H1 (cell line): ENCODE results near the gene FBXO46. TPM values are rescaled to one million over a fixed set of nuclear protein-coding genes. Genes with fewer than 3 reads are reported as not detected.

Source experiments
- CTCF ChIA-PET: fragments of 300-600 bp; sonication (Branson Sonifier 250); formaldehyde crosslinking; loops from one replicate; lab custom pipeline; 2021; ENCODE audit not compliant: partially characterized antibody; lab: Charles Lee
- POLR2A ChIA-PET: fragments of 300-600 bp; sonication (Branson Sonifier 250); formaldehyde crosslinking; loops from one replicate; lab custom pipeline; 2021; ENCODE audit warnings: inconsistent platforms; ENCODE audit not compliant: partially characterized antibody; lab: Charles Lee
- DNase-seq, 2 experiments: peaks; one replicate each; pipeline versions ENCODE4 v3.0.0 to v3.0.0-alpha.2; 2010 to 2022; ENCODE audit warnings: low spot score in 2 of 2, low read depth in 1 of 2, mixed read lengths in 1 of 2
- FAIRE-seq: peaks from 2 replicates; lab custom pipeline; 2011; peaks lifted over from hg19 to GRCh38; lab: Jason Lieb, UNC
- H2AFZ ChIP-seq: 2 replicates; pipeline ENCODE4 v1.8.1; 2012; ENCODE audit warnings: low read length, inconsistent platforms
- H2AK5ac ChIP-seq: 2 replicates; pipeline ENCODE4 v1.6.1; 2013; ENCODE audit warnings: low read depth, low read length
- H2BK120ac ChIP-seq: replicated peaks from 2 replicates; pipeline ENCODE3; 2013; ENCODE audit warnings: low read depth, low read length, inconsistent platforms
- H2BK12ac ChIP-seq: 2 replicates; pipeline ENCODE4 v1.6.1; 2013; ENCODE audit warnings: low read depth, low read length
- H2BK15ac ChIP-seq: 2 replicates; pipeline ENCODE4 v1.6.1; 2013; ENCODE audit warnings: low read length
- H2BK20ac ChIP-seq: 2 replicates; pipeline ENCODE4 v1.6.1; 2013; ENCODE audit warnings: low read length
- H2BK5ac ChIP-seq: 2 replicates; pipeline ENCODE4 v1.6.1; 2013; ENCODE audit warnings: low read depth, low read length
- H3K14ac ChIP-seq: 2 replicates; pipeline ENCODE4 v1.6.1; 2013; ENCODE audit warnings: inconsistent platforms; ENCODE audit not compliant: insufficient read length
- H3K18ac ChIP-seq: 2 replicates; pipeline ENCODE4 v1.6.1; 2013; ENCODE audit warnings: low read length; ENCODE audit errors: extremely low read depth
- H3K23ac ChIP-seq: 2 replicates; pipeline ENCODE4 v1.6.1; 2013; ENCODE audit warnings: inconsistent platforms; ENCODE audit not compliant: insufficient read length
- H3K23me2 ChIP-seq: 2 replicates; pipeline ENCODE4 v1.6.1; 2013; ENCODE audit warnings: low read depth, low read length
- H3K27ac ChIP-seq: 2 replicates; pipeline ENCODE4 v1.6.1; 2011; ENCODE audit warnings: low read depth, low read length, inconsistent platforms
- H3K27me3 ChIP-seq, 4 experiments: replicated peaks in 1 of 4; 1 replicate in 1 of 4; 2 replicates in 3 of 4; pipeline versions ENCODE4 v1.6.1 to v1.8.1; 2011 to 2013; ENCODE audit warnings: low read length in 3 of 4, mild to moderate bottlenecking in 3 of 4, inconsistent platforms in 2 of 4, mixed read lengths in 2 of 4, moderate library complexity in 1 of 4; ENCODE audit not compliant: control insufficient read depth in 3 of 4, insufficient read depth in 3 of 4; ENCODE audit errors: extremely low read depth in 1 of 4
- H3K36me3 ChIP-seq, 4 experiments: 2 replicates each; pipeline versions ENCODE4 v1.6.1 to v1.8.1; 2011 to 2013; ENCODE audit warnings: mild to moderate bottlenecking in 4 of 4, low read length in 3 of 4, moderate library complexity in 2 of 4, control low read depth in 1 of 4, inconsistent platforms in 1 of 4; ENCODE audit not compliant: insufficient read depth in 4 of 4, control insufficient read depth in 2 of 4
- H3K4ac ChIP-seq: replicated peaks from 2 replicates; pipeline ENCODE3; 2013; ENCODE audit warnings: low read length, low read depth, mixed read lengths, inconsistent platforms; ENCODE audit not compliant: insufficient read length
- H3K4me1 ChIP-seq, 4 experiments: replicated peaks in 1 of 4; 1 replicate in 1 of 4; 2 replicates in 3 of 4; pipeline versions ENCODE4 v1.6.1 to v1.8.1; 2011 to 2013; ENCODE audit warnings: low read length in 3 of 4, inconsistent platforms in 2 of 4, mixed read lengths in 1 of 4; ENCODE audit not compliant: insufficient read depth in 4 of 4, control insufficient read depth in 3 of 4
- H3K4me2 ChIP-seq, 2 experiments: 2 replicates each; pipeline versions ENCODE4 v1.6.1 to v1.8.1; 2011 to 2013; ENCODE audit warnings: low read depth in 2 of 2, low read length in 2 of 2, control low read depth in 1 of 2, inconsistent platforms in 1 of 2, mild to moderate bottlenecking in 1 of 2; ENCODE audit not compliant: insufficient read depth in 1 of 2
- H3K4me3 ChIP-seq, 4 experiments: fragments of 200-600, 300-600 bp in 1 of 4; sonication (generic), shearing (Covaris generic), sonication (Bioruptor Twin) in 1 of 4; 2 replicates each; pipeline versions ENCODE4 v1.5.1 to v1.8.1; 2011 to 2016; ENCODE audit warnings: low read length in 4 of 4, low read depth in 3 of 4, control low read depth in 2 of 4, inconsistent platforms in 2 of 4, mild to moderate bottlenecking in 2 of 4, mixed read lengths in 1 of 4, moderate library complexity in 1 of 4; ENCODE audit not compliant: insufficient read depth in 2 of 4; ENCODE audit errors: extremely low read depth in 1 of 4
- H3K56ac ChIP-seq: replicated peaks from 2 replicates; pipeline ENCODE3; 2013; ENCODE audit warnings: low read depth, mild to moderate bottlenecking, mixed read lengths, low read length, inconsistent platforms; ENCODE audit not compliant: insufficient read length
- H3K79me1 ChIP-seq: 2 replicates; pipeline ENCODE4 v1.6.1; 2013; ENCODE audit warnings: low read depth, low read length, control low read depth
- H3K79me2 ChIP-seq, 2 experiments: 2 replicates each; pipeline versions ENCODE4 v1.6.1 to v1.8.1; 2012 to 2013; ENCODE audit warnings: low read length in 2 of 2, mild to moderate bottlenecking in 2 of 2, inconsistent platforms in 1 of 2; ENCODE audit not compliant: insufficient read depth in 2 of 2, control insufficient read depth in 1 of 2
- H3K9ac ChIP-seq, 4 experiments: replicated peaks in 1 of 4; 1 replicate in 1 of 4; 2 replicates in 3 of 4; pipeline versions ENCODE4 v1.6.1 to v1.8.1; 2011 to 2013; ENCODE audit warnings: low read depth in 3 of 4, low read length in 3 of 4, control low read depth in 2 of 4, mild to moderate bottlenecking in 2 of 4, moderate library complexity in 2 of 4, inconsistent platforms in 1 of 4; ENCODE audit errors: extremely low read depth in 1 of 4
- H3K9me3 ChIP-seq, 2 experiments: 2 replicates each; pipeline versions ENCODE4 v1.6.1 to v1.8.1; 2012 to 2013; ENCODE audit warnings: mild to moderate bottlenecking in 2 of 2, moderate library complexity in 2 of 2, control low read depth in 1 of 2, inconsistent platforms in 1 of 2, low read depth in 1 of 2, low read length in 1 of 2, mixed read lengths in 1 of 2; ENCODE audit not compliant: insufficient read depth in 2 of 2
- H4K20me1 ChIP-seq, 2 experiments: replicated peaks in 1 of 2; 2 replicates each; pipeline versions ENCODE3 to v1.8.1; 2011 to 2013; ENCODE audit warnings: inconsistent platforms in 2 of 2, low read length in 2 of 2, mild to moderate bottlenecking in 1 of 2; ENCODE audit not compliant: insufficient read depth in 2 of 2, control insufficient read depth in 1 of 2
- H4K5ac ChIP-seq: 2 replicates; pipeline ENCODE4 v1.6.1; 2013; ENCODE audit warnings: low read length, low read depth, mixed read lengths, inconsistent platforms; ENCODE audit not compliant: insufficient read length
- H4K8ac ChIP-seq: 2 replicates; pipeline ENCODE4 v1.8.0; 2013; ENCODE audit warnings: mild to moderate bottlenecking, moderate library complexity, low read length, inconsistent platforms; ENCODE audit not compliant: insufficient read depth; ENCODE audit errors: extremely low read depth
- H4K91ac ChIP-seq: replicated peaks from 2 replicates; pipeline ENCODE3; 2013; ENCODE audit warnings: low read length, mixed read lengths, inconsistent platforms; ENCODE audit not compliant: insufficient read length
- MAFK ChIP-seq: IDR thresholded peaks from 2 replicates; pipeline ENCODE4 v1.6.1; 2012; ENCODE audit warnings: low read depth, mild to moderate bottlenecking, improper control_type of control experiment, low read length
- RAD21 ChIP-seq, 2 experiments: IDR thresholded peaks in 1 of 2; conservative IDR thresholded peaks in 1 of 2; 2 replicates each; pipeline ENCODE4 v1.6.1; 2011; ENCODE audit warnings: low read depth in 2 of 2, low read length in 2 of 2, improper control_type of control experiment in 1 of 2, inconsistent platforms in 1 of 2, mild to moderate bottlenecking in 1 of 2, moderate library complexity in 1 of 2
- SAP30 ChIP-seq: fragments of 300-600 bp; sonication (generic); IDR thresholded peaks from 2 replicates; pipeline ENCODE4 v1.7.1; 2012; ENCODE audit warnings: low read length, moderate library complexity, mild to moderate bottlenecking, inconsistent platforms; ENCODE audit not compliant: insufficient read depth, insufficient replicate concordance
- TAF7 ChIP-seq: optimal IDR thresholded peaks from 2 replicates; pipeline ENCODE3; 2011; ENCODE audit warnings: low read depth, mild to moderate bottlenecking, inconsistent platforms, low read length, moderate library complexity, borderline replicate concordance
- USF2 ChIP-seq: IDR thresholded peaks from 2 replicates; pipeline ENCODE4 v1.6.1; 2011; ENCODE audit warnings: low read length, improper control_type of control experiment
- WGBS, 2 experiments: shearing (Covaris generic) in 1 of 2; methylation state at CpG; one replicate each; pipeline versions ENCODE4 v1.1.6 to v1.1.7; 2013 to 2015; ENCODE audit warnings: low lambda C conversion rate in 2 of 2, mixed read lengths in 2 of 2, inconsistent platforms in 1 of 2, low coverage in 1 of 2, missing lambda C conversion rate in 1 of 2; ENCODE audit not compliant: insufficient replicate concordance in 2 of 2, insufficient coverage in 1 of 2, insufficient read length in 1 of 2; ENCODE audit errors: extremely low coverage in 1 of 2, missing lambda C conversion rate in 1 of 2; 5-methylcytosine and 5-hydroxymethylcytosine counted together
- polyA plus RNA-seq, 7 experiments: library from polyadenylated mRNA; depleted of rRNA in 3 of 7; stranded (reverse) in 5 of 7; unstranded in 2 of 7; fragments of >200 nt in 5 of 7; fragments of 200-250 nt in 2 of 7; gene quantifications; 1 replicate in 5 of 7; 2 replicates in 1 of 7; 4 replicates in 1 of 7; pipeline versions ENCODE4 v1.2.1 to v1.2.3, GENCODE V29; 2011 to 2013; ENCODE audit warnings: missing spikeins in 2 of 7, mixed read lengths in 2 of 7
- total RNA-seq: library from RNA; stranded (reverse); fragmentation: NEBNext Ultra II Directional; extraction: Animal tissue kit (Norgen Biotek cat#: 25700); gene quantifications from 2 replicates; pipeline ENCODE4 v1.2.1, GENCODE V29; 2021
- TF ChIP-seq, protein P1 (sequence below): IDR thresholded peaks from 2 replicates; pipeline ENCODE4 v1.6.1; 2012; ENCODE audit warnings: inconsistent platforms

Gene FBXO46
- total and polyA plus RNA-seq, 2 of the 8 experiments (the other 6 are each of a cell fraction or from before 2014, with no cell fraction given) = 11.2 to 38.9 TPM

DNA sequence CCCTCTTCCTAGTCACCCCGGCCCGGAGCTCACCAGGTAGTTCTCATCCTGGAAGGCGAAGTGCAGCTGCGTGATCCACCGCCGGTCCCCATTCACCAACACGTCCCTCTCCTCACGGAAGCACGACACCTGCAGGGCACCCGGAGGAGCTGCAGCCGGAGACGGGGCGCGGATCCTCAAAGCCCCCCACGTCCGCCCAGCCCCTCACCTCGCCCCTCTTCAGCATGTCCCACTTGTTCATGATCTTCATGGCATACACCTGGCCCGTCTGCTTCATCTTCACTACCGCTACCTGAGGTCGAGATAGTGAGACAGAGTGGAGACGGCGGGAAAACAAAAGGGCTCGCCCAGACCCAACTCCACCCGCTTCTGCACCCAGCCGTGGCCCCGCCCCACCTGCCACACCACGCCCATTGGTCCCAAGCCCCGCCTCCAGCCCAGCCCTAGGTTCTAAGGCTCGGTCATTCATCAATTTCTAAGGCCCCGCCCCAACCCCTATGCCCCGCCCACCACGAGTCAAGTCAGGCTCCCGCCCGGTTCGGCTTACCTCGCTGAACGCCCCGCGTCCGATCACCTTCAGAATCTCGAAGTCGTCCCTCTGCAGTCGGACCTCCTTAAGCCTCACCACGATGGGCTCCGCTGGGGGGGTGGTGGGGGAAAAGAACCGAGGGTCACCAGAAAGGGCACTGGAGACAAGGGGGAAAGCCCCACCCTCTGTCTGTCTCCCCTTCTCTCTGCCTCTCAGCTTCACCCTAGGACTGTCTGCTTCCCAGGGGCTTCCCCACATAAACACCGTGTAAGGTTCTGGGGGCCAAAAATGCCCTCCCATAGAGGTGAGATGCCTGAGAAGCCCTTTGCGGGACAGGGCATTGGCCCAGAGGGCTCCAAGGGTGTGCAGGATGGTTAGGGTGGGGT lies 48.8 kb upstream of the FBXO46 start:
- DNase-seq = peak; percentile 77 to 100
- TF ChIP-seq RAD21 (IDR thresholded peaks at IDR 0.05 in 1 of 2, conservative IDR thresholded peaks at IDR 0.05 in 1 of 2; ENCODE audit: low read depth in 2 of 2, low read length in 2 of 2) (peak; percentile 45 to 52; a peak in 3 of 4 replicates), SAP30 (no peak), TAF7 (no peak), USF2 (no peak), MAFK (no peak)
- TF ChIP-seq, protein P1, sequence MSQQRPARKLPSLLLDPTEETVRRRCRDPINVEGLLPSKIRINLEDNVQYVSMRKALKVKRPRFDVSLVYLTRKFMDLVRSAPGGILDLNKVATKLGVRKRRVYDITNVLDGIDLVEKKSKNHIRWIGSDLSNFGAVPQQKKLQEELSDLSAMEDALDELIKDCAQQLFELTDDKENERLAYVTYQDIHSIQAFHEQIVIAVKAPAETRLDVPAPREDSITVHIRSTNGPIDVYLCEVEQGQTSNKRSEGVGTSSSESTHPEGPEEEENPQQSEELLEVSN = 0 out of 2 replicates have a peak, but pooled peaks have one; percentile 10

More for the DNA sequence above, 48.8 kb upstream of the FBXO46 start:
- H3K36me3 ChIP-seq = peaks cover 3 to 10% (median 7%) of the 10 kb centered on the region in 4 experiments; a peak in 5 of 8 replicates
- no peak overlapping the region for H4K91ac ChIP-seq
- H3K4me2 ChIP-seq = peak overlapping the region; percentile 58 to 95
- 7% methylated on average over 45 of the region's 48 CpGs; no CpG with 5 or more reads in 1 of the 2 experiments for WGBS, 2 experiments
- H3K9me3 ChIP-seq = no peaks in the 10 kb centered on the region
- H3K4ac ChIP-seq = no peak overlapping the region
- H3K4me1 ChIP-seq = peaks cover 3 to 26% (median 15%) of the 10 kb centered on the region in 4 experiments
- H2BK12ac ChIP-seq = 0 out of 2 replicates have a peak overlapping the region, but pooled peaks have one; percentile 1
- no peak overlapping the region for H3K23ac ChIP-seq
- FAIRE-seq = peak; percentile 32
- no peak overlapping the region for H3K9ac ChIP-seq
- H2BK120ac ChIP-seq = no peak overlapping the region
- POLR2A ChIA-PET = interaction anchor here (0.6 to 9.5 kb wide), 14 partner anchors 8 to 195 kb away, joined by 3 to 133 read pairs (median 4); partner anchors contain the start of genes DMWD, FOXA3 and SIX5
- no peaks in the 10 kb centered on the region for H3K79me1 ChIP-seq
- H3K27me3 ChIP-seq = peaks cover 0 to 6% (median 0%) of the 10 kb centered on the region in 4 experiments; a peak in 1 of 7 replicates
- no peak overlapping the region for H2AK5ac ChIP-seq
- no peak overlapping the region for H2BK20ac ChIP-seq
- H3K56ac ChIP-seq = no peak overlapping the region
- H2BK5ac ChIP-seq = no peak overlapping the region; the same call in 1 of the 2 replicates
- no peak overlapping the region for H2BK15ac ChIP-seq
- no peak overlapping the region for H3K27ac ChIP-seq
- no peak overlapping the region for H2AFZ ChIP-seq
- CTCF ChIA-PET = interaction anchor here (0.5 to 5.1 kb wide), 19 partner anchors 8 to 1492 kb away, joined by 3 to 45 read pairs (median 4); partner anchors contain the start of genes DMWD, RSPH6A and SIX5
- H4K5ac ChIP-seq = no peak overlapping the region
- peaks cover 9 to 17% of the 10 kb centered on the region in 2 experiments for H4K20me1 ChIP-seq
- peak overlapping the region; percentile 19 to 60 (median 38); a peak in 7 of 8 replicates for H3K4me3 ChIP-seq
- no peak overlapping the region for H4K8ac ChIP-seq
- peak overlapping the region; percentile 93 for H3K18ac ChIP-seq
- no peak overlapping the region for H3K14ac ChIP-seq
- no peaks in the 10 kb centered on the region for H3K79me2 ChIP-seq
- peaks cover 4% of the 10 kb centered on the region; the same call in 1 of the 2 replicates for H3K23me2 ChIP-seq
